SK-N-SH treated with all-trans-retinoic acid at 6 μM for 48 hours (cell line): ENCODE data around the gene VIM.

Experiments
- ATAC-seq: fragments of 200-7000 bp; cut with Tn5 transposase; 3 replicates; pipeline ENCODE4 v1.9.1; 2020; ENCODE audit warnings: mild to moderate bottlenecking, moderate library complexity
- CREB5 ChIP-seq: fragments of 250-450 bp; sonication (Bioruptor Pico); IDR thresholded peaks from 2 replicates; pipeline ENCODE4 v1.5.1; 2020; ENCODE audit warnings: low read depth, mild to moderate bottlenecking, moderate library complexity
- CSDC2 ChIP-seq: fragments of 250-450 bp; sonication (Bioruptor Pico); IDR thresholded peaks from 2 replicates; pipeline ENCODE4 v1.5.0; 2020; ENCODE audit warnings: mild to moderate bottlenecking, moderate library complexity
- CSRNP3 ChIP-seq: fragments of 250-450 bp; sonication (Bioruptor Pico); IDR thresholded peaks from 2 replicates; pipeline ENCODE4 v1.5.1; 2021; ENCODE audit warnings: mild to moderate bottlenecking, moderate library complexity
- ESRRG ChIP-seq: fragments of 250-450 bp; sonication (Bioruptor Pico); IDR thresholded peaks from 2 replicates; pipeline ENCODE4 v1.6.1; 2021; ENCODE audit warnings: mild to moderate bottlenecking
- GLIS3 ChIP-seq: fragments of 250-450 bp; sonication (Bioruptor Pico); IDR thresholded peaks from 2 replicates; pipeline ENCODE4 v1.5.0; 2020; ENCODE audit warnings: mild to moderate bottlenecking, moderate library complexity
- ISL1 ChIP-seq: fragments of 250-450 bp; sonication (Bioruptor Pico); IDR thresholded peaks from 2 replicates; pipeline ENCODE4 v2.1.2; 2022; ENCODE audit warnings: mild to moderate bottlenecking, moderate library complexity
- PPARA ChIP-seq: fragments of 250-450 bp; sonication (Bioruptor Pico); IDR thresholded peaks from 2 replicates; pipeline ENCODE4 v1.5.0; 2020; ENCODE audit warnings: mild to moderate bottlenecking, borderline replicate concordance
- SNAI2 ChIP-seq: fragments of 250-450 bp; sonication (Bioruptor Pico); IDR thresholded peaks from 2 replicates; pipeline ENCODE4 v1.5.0; 2020; ENCODE audit warnings: mild to moderate bottlenecking, moderate library complexity
- TOX ChIP-seq: fragments of 250-450 bp; sonication (Bioruptor Pico); IDR thresholded peaks from 2 replicates; pipeline ENCODE4 v1.8.0; 2021; ENCODE audit warnings: mild to moderate bottlenecking, moderate library complexity, borderline replicate concordance
- TSHZ2 ChIP-seq: fragments of 250-450 bp; sonication (Bioruptor Pico); IDR thresholded peaks from 2 replicates; pipeline ENCODE4 v1.5.0; 2020; ENCODE audit warnings: mild to moderate bottlenecking, moderate library complexity
- ZNF565 ChIP-seq: fragments of 450-650 bp; formaldehyde crosslinking; conservative IDR thresholded peaks from 2 replicates; pipeline ENCODE4 v1.5.0; 2020; ENCODE audit warnings: low read depth, mild to moderate bottlenecking, moderate library complexity
- ZNF70 ChIP-seq: fragments of 450-650 bp; formaldehyde crosslinking; IDR thresholded peaks from 2 replicates; pipeline ENCODE4 v1.5.0; 2020; ENCODE audit warnings: mild to moderate bottlenecking, moderate library complexity
- ZNF8 ChIP-seq: fragments of 450-650 bp; formaldehyde crosslinking; IDR thresholded peaks from 2 replicates; pipeline ENCODE4 v1.5.0; 2020; ENCODE audit warnings: mild to moderate bottlenecking, moderate library complexity

Gene VIM

GRCh38 chr10:17206210-17206709 lies 21.8 kb upstream of the VIM start (continued):
- TF ChIP-seq CREB5 (CRISPR knock-in tag) (no peak), CSDC2 (CRISPR knock-in tag) (no peak), ESRRG (CRISPR knock-in tag) (no peak)

GRCh38 chr10:17208476-17208875 lies 19.6 kb upstream of the VIM start:
- no peak for TF ChIP-seq CSDC2 (CRISPR knock-in tag)
- no peak for TF ChIP-seq TOX
- no peak for TF ChIP-seq GLIS3
- no peak for TF ChIP-seq ZNF565 (CRISPR knock-in tag)
- no peak for TF ChIP-seq PPARA (CRISPR knock-in tag)
- TF ChIP-seq TSHZ2 (CRISPR knock-in tag), result no peak
- TF ChIP-seq ZNF70 (CRISPR knock-in tag), result no peak
- no peak for ATAC-seq

- 0 out of 3 replicates have a peak, but pooled peaks have one; percentile 5 for ATAC-seq
- TF ChIP-seq CREB5 (CRISPR knock-in tag) (no peak), CSDC2 (CRISPR knock-in tag) (no peak), TSHZ2 (CRISPR knock-in tag) (no peak), ZNF8 (CRISPR knock-in tag) (no peak), ISL1 (CRISPR knock-in tag) (no peak)
- TF ChIP-seq, all 23 proteins: peak for 0
Measured at GRCh38 chr10:17209302-17209701, 18.7 kb upstream of the VIM start.

GRCh38 chr10:17209881-17210280 lies 18.2 kb upstream of the VIM start:
- ATAC-seq, result peak; percentile 9; the same call in 1 of the 3 replicates
- TF ChIP-seq ESRRG (CRISPR knock-in tag) (no peak), ISL1 (CRISPR knock-in tag) (no peak), TOX (no peak), CREB5 (CRISPR knock-in tag) (no peak), CSRNP3 (no peak), SNAI2 (CRISPR knock-in tag) (no peak), CSDC2 (CRISPR knock-in tag) (no peak), ZNF70 (CRISPR knock-in tag) (no peak), TSHZ2 (CRISPR knock-in tag) (no peak)
